SKM-1 (cell line): Measurements from ENCODE around the gene WWTR1.

Experiments used
- DNase-seq: peaks from one replicate; lab custom pipeline; 2025; ENCODE audit not compliant: unreplicated experiment; lab: John Stamatoyannopoulos, UW

The WWTR1 gene

GRCh38 chr3:149596134-149596770, 61.6 kb downstream of the WWTR1 start:
- no peak for DNase-seq

- DNase-seq: no peak
These were observed 64.2 kb downstream of the WWTR1 start for GRCh38 chr3:149593418-149594160.

GRCh38 chr3:149592758-149593240, 65.0 kb downstream of the WWTR1 start:
- no peak for DNase-seq

GRCh38 chr3:149590691-149591441, 67.0 kb downstream of the WWTR1 start:
- DNase-seq: no peak

GRCh38 chr3:149589332-149589731, 68.5 kb downstream of the WWTR1 start:
- no peak for DNase-seq

- no peak for DNase-seq
These were observed 68.9 kb downstream of the WWTR1 start for GRCh38 chr3:149588909-149589308.

- no peak for DNase-seq
These were observed 70.4 kb downstream of the WWTR1 start for GRCh38 chr3:149587383-149587782.

- DNase-seq: no peak
These were observed 71.0 kb downstream of the WWTR1 start for GRCh38 chr3:149586871-149587270.

- no peak for DNase-seq
These were observed 72.5 kb downstream of the WWTR1 start for GRCh38 chr3:149585401-149585726.

- DNase-seq: no peak
These were observed 73.7 kb downstream of the WWTR1 start for GRCh38 chr3:149583921-149584635.

- no peak for DNase-seq
These were observed 75.4 kb downstream of the WWTR1 start for GRCh38 chr3:149582395-149582794.

- DNase-seq: no peak
These were observed 76.0 kb downstream of the WWTR1 start for GRCh38 chr3:149581681-149582370.

- no peak for DNase-seq
These were observed 76.6 kb downstream of the WWTR1 start for GRCh38 chr3:149581248-149581647.

GRCh38 chr3:149579838-149580542, 77.8 kb downstream of the WWTR1 start:
- DNase-seq: no peak

GRCh38 chr3:149579161-149579560, 78.7 kb downstream of the WWTR1 start:
- DNase-seq: no peak

- DNase-seq: no peak
These were observed 80.0 kb downstream of the WWTR1 start for GRCh38 chr3:149577801-149578200.

- no peak for DNase-seq
These were observed 81.8 kb downstream of the WWTR1 start for GRCh38 chr3:149575961-149576564.

- DNase-seq: no peak
These were observed 82.4 kb downstream of the WWTR1 start for GRCh38 chr3:149575213-149575960.

- no peak for DNase-seq
These were observed 84.9 kb downstream of the WWTR1 start for GRCh38 chr3:149572796-149573414.
